ENCODE data around the gene ZNF394. TPM values are rescaled to one million over a fixed set of nuclear protein-coding genes. Genes with fewer than 3 reads are reported as not detected.

The ZNF394 gene
- total RNA-seq, 1 experiment from 2014 or later: 40.8 TPM

Other genes starting within 250 kb of the ZNF394 start
- gene MYH16, start 227.4 kb downstream of the ZNF394 start, total RNA-seq (2014; rRNA removed; shearing (Covaris generic); ENCODE audit: low replicate concordance): not detected in 2 replicates
- 36.8 and 39.4 TPM in 2 replicates for gene ARPC1A, start 174.4 kb downstream of the ZNF394 start, total RNA-seq (2014; rRNA removed; shearing (Covaris generic); ENCODE audit: low replicate concordance)
- 146 and 305 TPM in 2 replicates for gene ARPC1B, start 125.6 kb downstream of the ZNF394 start, total RNA-seq (2014; rRNA removed; shearing (Covaris generic); ENCODE audit: low replicate concordance)
- 14.2 and 43.0 TPM in 2 replicates for gene PDAP1, start 91.7 kb downstream of the ZNF394 start, total RNA-seq (2014; rRNA removed; shearing (Covaris generic); ENCODE audit: low replicate concordance)
- 63.7 and 81.8 TPM in 2 replicates for gene BUD31, start 91.3 kb downstream of the ZNF394 start, total RNA-seq (2014; rRNA removed; shearing (Covaris generic); ENCODE audit: low replicate concordance)
- 2.5 and 7.6 TPM in 2 replicates for gene PTCD1, start 61.5 kb downstream of the ZNF394 start, total RNA-seq (2014; rRNA removed; shearing (Covaris generic); ENCODE audit: low replicate concordance)
- gene CPSF4, start 61.3 kb downstream of the ZNF394 start, total RNA-seq (2014; rRNA removed; shearing (Covaris generic); ENCODE audit: low replicate concordance): 48.7 and 63.6 TPM in 2 replicates
- 653 and 873 TPM in 2 replicates for gene ATP5MF, start 34.1 kb downstream of the ZNF394 start, total RNA-seq (2014; rRNA removed; shearing (Covaris generic); ENCODE audit: low replicate concordance)
- gene ZNF789, start 27.4 kb downstream of the ZNF394 start, total RNA-seq (2014; rRNA removed; shearing (Covaris generic); ENCODE audit: low replicate concordance): 29.0 and 33.0 TPM in 2 replicates
- 11.9 and 14.5 TPM in 2 replicates for gene ZKSCAN5, start 4.4 kb upstream of the ZNF394 start, total RNA-seq (2014; rRNA removed; shearing (Covaris generic); ENCODE audit: low replicate concordance)
- gene FAM200A, start 51.8 kb upstream of the ZNF394 start, total RNA-seq (2014; rRNA removed; shearing (Covaris generic); ENCODE audit: low replicate concordance): 3.7 and 6.5 TPM in 2 replicates
- 169 TPM in 2 replicates for gene ZNF655, start 58.4 kb upstream of the ZNF394 start, total RNA-seq (2014; rRNA removed; shearing (Covaris generic); ENCODE audit: low replicate concordance)
- gene TMEM225B, start 98.0 kb upstream of the ZNF394 start, total RNA-seq (2014; rRNA removed; shearing (Covaris generic); ENCODE audit: low replicate concordance): 1.6 TPM in 1 of 2 replicates, not detected in the other
- 12.3 and 22.1 TPM in 2 replicates for gene ZSCAN25, start 116.7 kb upstream of the ZNF394 start, total RNA-seq (2014; rRNA removed; shearing (Covaris generic); ENCODE audit: low replicate concordance)
- gene CYP3A5, start 179.7 kb upstream of the ZNF394 start, total RNA-seq (2014; rRNA removed; shearing (Covaris generic); ENCODE audit: low replicate concordance): not detected in 2 replicates
- not detected in 2 replicates for gene CYP3A7, start 234.9 kb upstream of the ZNF394 start, total RNA-seq (2014; rRNA removed; shearing (Covaris generic); ENCODE audit: low replicate concordance)

Data from Karpas-422 (cell line).